Measurements from ENCODE around the gene PLCB1. TPM values are rescaled to one million over a fixed set of nuclear protein-coding genes. Genes with fewer than 3 reads are reported as not detected.

The PLCB1 gene
- total RNA-seq, 1 experiment from 2014 or later = 6.8 TPM

DNA sequence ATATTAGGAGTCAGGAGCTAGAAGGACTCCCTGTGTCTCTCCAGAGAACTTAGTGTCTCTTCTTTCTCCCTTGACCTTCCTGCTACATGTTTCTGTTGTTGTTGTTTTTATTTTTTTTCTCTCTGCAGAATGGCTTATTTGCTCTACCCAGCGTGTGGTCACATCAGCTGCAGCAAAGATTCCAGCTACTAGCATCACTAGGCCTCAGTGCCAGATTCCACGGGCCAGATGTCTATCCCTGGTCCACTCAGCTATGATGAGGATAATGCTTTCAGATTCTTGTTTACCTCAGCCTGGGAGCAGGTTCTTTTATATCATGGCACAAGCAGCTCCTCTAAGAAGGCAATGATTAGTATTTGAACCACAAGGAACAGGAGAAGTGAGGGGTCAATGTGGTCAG, 110.0 kb downstream of the PLCB1 start:
- CTCF ChIA-PET = no interaction called here
- H3K9me3 ChIP-seq (ENCODE audit: low read depth, low read length, poor library complexity, severe bottlenecking) = no peaks in the 10 kb centered on the region
- no peaks in the 10 kb centered on the region for H3K4me1 ChIP-seq (ENCODE audit: insufficient read depth, low read length, poor library complexity, severe bottlenecking)
- no TSS peak for BruUV-seq (replicated peaks)
- intact Hi-C loops (cut with micrococcal nuclease; ENCODE audit: unreplicated experiment) = no loop called here
- no peak overlapping the region for H3K27ac ChIP-seq (ENCODE audit: low read depth, low read length, poor library complexity, severe bottlenecking)
- TF ChIP-seq CTCF (conservative IDR thresholded peaks at IDR 0.05; ENCODE audit: low read depth, low read length) = no peak
- no peak for TF ChIP-seq EZH2 (IDR thresholded peaks at IDR 0.05; ENCODE audit: borderline replicate concordance, low read depth, low read length, poor library complexity, severe bottlenecking)
- POLR2A ChIA-PET (ENCODE audit: low non-redundant PET) = no interaction called here
- H3K4me3 ChIP-seq (ENCODE audit: low read depth, low read length, poor library complexity, severe bottlenecking) = no peak overlapping the region
- no peaks in the 10 kb centered on the region for H3K27me3 ChIP-seq (replicated peaks; ENCODE audit: insufficient read depth, low read depth, low read length, poor library complexity)
- no peaks in the 10 kb centered on the region for H3K36me3 ChIP-seq (ENCODE audit: insufficient read depth, low read length, poor library complexity, severe bottlenecking)
- DNase-seq (ENCODE audit: low spot score) = no peak

DNA sequence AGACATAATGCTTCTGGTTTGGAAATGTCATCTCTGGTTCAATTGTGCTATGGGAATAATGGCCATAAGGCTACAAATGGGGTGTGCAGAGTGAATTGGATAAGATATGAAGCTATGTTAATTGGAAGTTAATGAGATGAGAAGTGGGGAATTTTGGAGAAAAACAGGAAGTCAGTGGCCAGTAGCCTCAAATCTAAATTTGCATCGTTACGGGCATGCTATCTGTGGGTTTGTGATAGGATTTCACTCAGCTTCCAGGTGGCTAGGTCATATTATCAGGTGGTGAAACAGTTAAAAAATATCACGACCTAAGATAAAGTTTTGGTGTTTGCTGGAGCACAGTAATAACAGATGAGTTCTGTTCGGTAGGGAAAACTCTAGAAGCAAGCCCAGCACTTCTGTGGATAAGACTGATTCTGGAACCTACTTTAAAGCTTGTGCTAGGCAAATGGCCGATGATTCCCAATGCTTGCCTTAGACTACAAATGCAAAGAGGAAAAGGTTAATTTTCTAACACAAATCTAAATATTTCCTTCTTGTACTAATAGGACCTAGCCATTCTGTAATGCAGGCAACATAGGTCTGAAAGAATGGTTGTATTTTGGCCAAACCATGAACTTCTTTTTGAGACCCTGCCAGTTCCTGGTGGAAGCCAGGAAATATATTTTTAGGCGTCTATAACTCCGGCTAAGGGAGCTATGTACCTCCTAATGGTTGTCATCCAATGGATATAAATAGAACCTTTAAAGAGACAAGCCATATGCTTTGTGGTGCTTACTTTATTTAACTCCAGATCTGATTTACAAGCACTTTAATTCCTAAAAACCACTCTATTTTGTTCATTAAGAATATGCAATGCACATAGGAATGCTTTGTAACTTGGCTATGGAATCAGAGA, 111.0 kb downstream of the PLCB1 start:
- ChIA-PET CTCF (interaction anchor here (0.5 kb wide), 1 partner anchor 515 kb away, joined by 3 read pairs; no protein-coding TSS in a partner anchor), POLR2A (ENCODE audit: low non-redundant PET) (no interaction called here)
- H3K9me3 ChIP-seq (ENCODE audit: low read depth, low read length, poor library complexity, severe bottlenecking) = no peaks in the 10 kb centered on the region
- H3K36me3 ChIP-seq (ENCODE audit: insufficient read depth, low read length, poor library complexity, severe bottlenecking) = no peaks in the 10 kb centered on the region
- TF ChIP-seq EZH2 (IDR thresholded peaks at IDR 0.05; ENCODE audit: borderline replicate concordance, low read depth, low read length, poor library complexity, severe bottlenecking) = no peak
- no peak for TF ChIP-seq CTCF (conservative IDR thresholded peaks at IDR 0.05; ENCODE audit: low read depth, low read length)
- H3K27me3 ChIP-seq (replicated peaks; ENCODE audit: insufficient read depth, low read depth, low read length, poor library complexity) = no peaks in the 10 kb centered on the region
- no peak overlapping the region for H3K27ac ChIP-seq (ENCODE audit: low read depth, low read length, poor library complexity, severe bottlenecking)
- H3K4me1 ChIP-seq (ENCODE audit: insufficient read depth, low read length, poor library complexity, severe bottlenecking) = no peaks in the 10 kb centered on the region
- BruUV-seq (replicated peaks) = no TSS peak
- DNase-seq (ENCODE audit: low spot score) = no peak
- no peak overlapping the region for H3K4me3 ChIP-seq (ENCODE audit: low read depth, low read length, poor library complexity, severe bottlenecking)
- intact Hi-C loops (cut with micrococcal nuclease; ENCODE audit: unreplicated experiment) = no loop called here

GRCh38 chr20:8244637-8245036, 112.6 kb downstream of the PLCB1 start:
- intact Hi-C loops (cut with micrococcal nuclease; ENCODE audit: unreplicated experiment) = no loop called here
- Histone ChIP-seq H3K36me3 (ENCODE audit: insufficient read depth, low read length, poor library complexity, severe bottlenecking) (no peaks in the 10 kb centered on the region), H3K27me3 (replicated peaks; ENCODE audit: insufficient read depth, low read depth, low read length, poor library complexity) (no peaks in the 10 kb centered on the region), H3K9me3 (ENCODE audit: low read depth, low read length, poor library complexity, severe bottlenecking) (no peaks in the 10 kb centered on the region), H3K4me3 (ENCODE audit: low read depth, low read length, poor library complexity, severe bottlenecking) (no peak overlapping the region), H3K4me1 (ENCODE audit: insufficient read depth, low read length, poor library complexity, severe bottlenecking) (no peaks in the 10 kb centered on the region), H3K27ac (ENCODE audit: low read depth, low read length, poor library complexity, severe bottlenecking) (no peak overlapping the region)
- CTCF ChIA-PET = no interaction called here
- no peak for TF ChIP-seq CTCF (conservative IDR thresholded peaks at IDR 0.05; ENCODE audit: low read depth, low read length)
- TF ChIP-seq EZH2 (IDR thresholded peaks at IDR 0.05; ENCODE audit: borderline replicate concordance, low read depth, low read length, poor library complexity, severe bottlenecking) = no peak
- POLR2A ChIA-PET (ENCODE audit: low non-redundant PET) = no interaction called here
- DNase-seq (ENCODE audit: low spot score) = peak; percentile 10
- BruUV-seq (replicated peaks) = no TSS peak
